Measurements from ENCODE around the gene FBXL17. TPM values are rescaled to one million over a fixed set of nuclear protein-coding genes. Genes with fewer than 3 reads are reported as not detected.
"Not testable (repeated sequence)": the region's sequence is repeated elsewhere in the genome, so short reads cannot be mapped to it uniquely, and the experiment has no call there.

Gene FBXL17
- total RNA-seq, 1 donor from 2014 or later, result 17.1 TPM

GRCh38 chr5:108398964-108399363, 17.1 kb upstream of the FBXL17 start:
- Histone ChIP-seq H3K4me1 (no peaks in the 10 kb centered on the region), H3K27ac (no peak overlapping the region), H3K9me3 (no peaks in the 10 kb centered on the region), H3K4me3 (no peak overlapping the region), H3K27me3 (ENCODE audit: low read depth) (peaks cover 5% of the 10 kb centered on the region), H3K36me3 (no peaks in the 10 kb centered on the region)
- DNase-seq, result no peak
- TF ChIP-seq CTCF (IDR thresholded peaks at IDR 0.05), result no peak
- intact Hi-C loops (cut with DNase I), result no loop called here
- ATAC-seq, result no peak

GRCh38 chr5:108396837-108397236, 14.9 kb upstream of the FBXL17 start:
- intact Hi-C loops (cut with DNase I); H3K27ac ChIP-seq; DNase-seq; H3K36me3 ChIP-seq; H3K4me1 ChIP-seq; H3K9me3 ChIP-seq; H3K27me3 ChIP-seq (ENCODE audit: low read depth); ATAC-seq; H3K4me3 ChIP-seq: not testable (repeated sequence)

- H3K36me3 ChIP-seq, result no peaks in the 10 kb centered on the region
- H3K9me3 ChIP-seq, result no peaks in the 10 kb centered on the region
- intact Hi-C loops (cut with DNase I), result no loop called here
- no peak for TF ChIP-seq CTCF (IDR thresholded peaks at IDR 0.05)
- H3K4me1 ChIP-seq, result peaks cover 9% of the 10 kb centered on the region
- H3K27ac ChIP-seq, result no peak overlapping the region
- H3K27me3 ChIP-seq (ENCODE audit: low read depth), result no peaks in the 10 kb centered on the region
- ATAC-seq, result no peak
- H3K4me3 ChIP-seq, result no peak overlapping the region
- no peak for DNase-seq
Observed at GRCh38 chr5:108387758-108388157, 5.9 kb upstream of the FBXL17 start.

- Histone ChIP-seq H3K27me3 (ENCODE audit: low read depth) (no peaks in the 10 kb centered on the region), H3K9me3 (no peaks in the 10 kb centered on the region), H3K4me1 (peaks cover 9% of the 10 kb centered on the region), H3K27ac (no peak overlapping the region), H3K36me3 (no peaks in the 10 kb centered on the region), H3K4me3 (no peak overlapping the region)
- TF ChIP-seq CTCF (IDR thresholded peaks at IDR 0.05), result no peak
- no peak for ATAC-seq
- DNase-seq, result no peak
- intact Hi-C loops (cut with DNase I), result no loop called here
Observed at GRCh38 chr5:108386345-108387061, 4.6 kb upstream of the FBXL17 start.

- Histone ChIP-seq H3K27ac (no peak overlapping the region), H3K4me3 (no peak overlapping the region), H3K4me1 (peaks cover 15% of the 10 kb centered on the region), H3K36me3 (no peaks in the 10 kb centered on the region), H3K9me3 (no peaks in the 10 kb centered on the region), H3K27me3 (ENCODE audit: low read depth) (no peaks in the 10 kb centered on the region)
- ATAC-seq (no peak), DNase-seq (no peak)
- no peak for TF ChIP-seq CTCF (IDR thresholded peaks at IDR 0.05)
- intact Hi-C loops (cut with DNase I), result no loop called here
Observed at GRCh38 chr5:108384741-108385140, 2.8 kb upstream of the FBXL17 start.

- intact Hi-C loops (cut with DNase I), result no loop called here
- ATAC-seq (no peak), DNase-seq (no peak)
- Histone ChIP-seq H3K36me3 (no peaks in the 10 kb centered on the region), H3K4me1 (peaks cover 26% of the 10 kb centered on the region), H3K4me3 (peak overlapping the region; percentile 88), H3K27ac (peak overlapping the region; percentile 100), H3K27me3 (ENCODE audit: low read depth) (no peaks in the 10 kb centered on the region), H3K9me3 (no peaks in the 10 kb centered on the region)
- no peak for TF ChIP-seq CTCF (IDR thresholded peaks at IDR 0.05)
Observed at GRCh38 chr5:108382784-108383330, 959 bp upstream of the FBXL17 start.

Measured in lower lobe of right lung (tissue), 2 donors.